HTERT RPE-1 (cell line): Measurements from ENCODE around the gene TFPT.
"Not testable (repeated sequence)": the region's sequence is repeated elsewhere in the genome, so short reads cannot be mapped to it uniquely, and the experiment has no call there.

Experiments
- in situ Hi-C: fragments of 300-500 bp; cut with MboI; formaldehyde crosslinking; loops from 4 replicates; pipeline ENCODE4 v1.14.3; 2020; ENCODE audit warnings: low sequenced_read_pairs

The TFPT gene

GRCh38 chr19:54124393-54124792 is 8.9 kb upstream of the TFPT start:
- in situ Hi-C loops = no loop called here

- in situ Hi-C loops = no loop called here
Measured at GRCh38 chr19:54123682-54124081, 8.2 kb upstream of the TFPT start.

DNA sequence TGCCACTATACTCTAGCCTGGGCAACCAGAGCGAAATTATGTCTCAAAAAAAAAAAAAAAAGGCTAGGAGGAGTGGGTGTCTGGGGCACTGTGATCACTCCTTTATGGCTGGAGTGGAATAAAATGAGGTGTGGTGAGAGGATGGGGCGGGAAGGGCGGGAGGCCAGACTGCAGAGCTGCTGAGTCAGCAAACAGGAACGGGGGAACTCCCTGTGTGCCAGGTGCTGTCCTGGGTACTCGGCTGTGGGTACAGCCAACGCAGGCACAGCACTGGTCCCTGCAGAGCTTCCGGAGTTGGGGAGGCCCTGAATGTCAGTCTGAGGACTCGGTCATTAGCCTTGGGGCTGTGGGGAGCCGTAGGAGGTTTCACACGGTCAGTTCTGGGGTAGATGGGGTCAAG is 5.8 kb upstream of the TFPT start:
- in situ Hi-C loops = no loop called here

DNA sequence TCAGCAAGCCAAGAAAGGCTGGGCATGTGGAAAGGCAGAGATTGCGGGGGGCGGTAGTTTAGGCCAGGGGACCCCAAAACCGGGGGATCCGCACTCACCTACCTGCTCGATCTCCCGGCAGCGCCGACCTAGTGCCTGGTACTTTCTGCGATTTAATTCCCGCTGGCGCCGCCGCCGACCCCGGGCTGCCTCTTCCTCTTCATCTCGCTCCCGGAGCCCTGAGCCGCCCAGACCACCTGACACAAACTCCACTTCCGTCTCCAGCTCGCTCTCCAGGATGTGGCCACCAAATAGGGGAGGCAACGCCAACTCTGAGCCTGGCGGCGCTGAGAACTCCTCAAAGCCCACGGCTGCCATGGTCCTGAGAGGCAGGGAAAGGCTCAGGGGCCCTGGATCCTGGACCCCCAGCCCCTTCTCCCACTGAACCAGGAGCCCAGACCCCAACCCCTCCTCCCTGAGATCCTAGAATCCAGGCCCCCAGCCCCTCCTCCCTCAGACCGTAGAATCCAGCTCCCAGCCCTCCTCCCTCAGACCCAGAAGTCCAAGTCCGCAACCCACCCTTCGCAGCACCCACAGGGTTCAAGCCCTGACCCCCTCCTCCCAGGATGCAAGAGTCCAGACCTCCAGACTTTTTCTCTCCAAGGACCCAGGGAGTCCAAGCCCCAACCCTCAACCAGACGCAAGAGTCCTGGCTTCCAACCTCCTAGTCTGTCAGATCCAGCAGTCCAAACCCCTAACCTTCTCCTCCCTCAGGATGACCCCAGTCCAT is 933 bp downstream of the TFPT start:
- in situ Hi-C loops = no loop called here

DNA sequence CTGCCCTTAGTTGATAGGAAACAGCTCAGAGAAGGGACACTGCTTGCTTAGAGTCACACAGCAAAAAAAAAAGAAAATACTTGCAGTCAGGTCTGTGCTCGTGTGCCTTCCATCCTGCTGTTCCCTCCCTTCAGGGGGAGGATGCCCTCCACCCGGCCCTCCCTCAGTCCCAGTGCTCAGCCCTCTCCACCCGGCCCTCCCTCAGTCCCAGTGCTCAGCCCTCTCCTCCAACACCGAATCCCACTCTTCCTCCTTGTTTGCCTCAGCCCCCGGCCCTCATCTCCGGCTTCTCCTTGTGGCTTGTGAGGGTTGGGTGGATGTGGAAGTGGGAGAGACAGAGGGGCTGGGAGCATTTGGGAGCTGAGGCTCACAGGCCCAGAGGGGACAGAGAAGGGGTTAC is 5.8 kb downstream of the TFPT start:
- in situ Hi-C loops = no loop called here

DNA sequence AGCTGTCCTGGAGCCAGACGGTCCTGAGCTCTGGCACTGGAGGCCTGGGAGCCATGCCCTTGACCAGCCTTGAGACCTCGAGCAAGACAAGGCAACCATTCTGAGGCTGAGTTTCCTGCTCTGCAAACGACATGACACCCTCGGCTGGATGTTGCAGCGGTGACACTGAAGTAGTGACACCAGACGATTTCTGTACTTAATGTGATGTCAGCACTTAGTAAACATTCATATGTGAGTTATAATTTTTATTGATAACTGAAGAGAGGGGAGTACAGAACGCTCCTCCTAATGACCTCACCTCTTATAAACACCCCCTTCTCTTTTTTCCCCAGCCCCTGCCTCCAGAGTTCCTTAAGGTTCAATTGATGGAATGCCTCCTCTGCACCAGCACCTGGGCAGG is 7.0 kb downstream of the TFPT start:
- in situ Hi-C loops = no loop called here

GRCh38 chr19:54107876-54108490 is 7.5 kb downstream of the TFPT start:
- in situ Hi-C loops = no loop called here

GRCh38 chr19:54106716-54107115 is 8.7 kb downstream of the TFPT start:
- in situ Hi-C loops = no loop called here

DNA sequence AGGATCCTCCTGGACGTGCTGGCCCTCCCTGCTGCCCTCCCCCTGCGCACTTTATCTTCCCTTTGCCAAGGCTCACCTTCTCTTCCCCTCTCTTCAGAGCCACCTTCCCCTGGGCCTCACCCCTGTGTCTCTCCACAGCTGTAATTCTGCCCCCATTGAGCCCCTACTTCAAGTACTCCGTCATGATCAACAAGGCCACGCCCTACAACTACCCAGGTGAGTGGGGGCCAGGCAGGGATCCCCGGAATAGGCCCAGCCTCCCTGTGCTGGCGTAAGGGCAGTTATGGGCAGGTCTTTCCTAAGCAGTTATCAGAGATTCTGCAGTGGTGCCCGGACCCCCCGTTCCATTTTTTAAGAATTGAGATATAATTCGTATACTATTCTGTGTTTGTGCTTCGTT is 9.7 kb downstream of the TFPT start:
- in situ Hi-C loops = no loop called here

GRCh38 chr19:54104998-54105715 is 10.3 kb downstream of the TFPT start:
- in situ Hi-C loops = no loop called here

GRCh38 chr19:54102421-54103169 is 12.9 kb downstream of the TFPT start, which contains the start of gene NDUFA3:
TSS of gene NDUFA3 (plus strand) at chr19:54102855. CDS start at chr19:54102879, 24 bp downstream.
- in situ Hi-C loops = no loop called here

DNA sequence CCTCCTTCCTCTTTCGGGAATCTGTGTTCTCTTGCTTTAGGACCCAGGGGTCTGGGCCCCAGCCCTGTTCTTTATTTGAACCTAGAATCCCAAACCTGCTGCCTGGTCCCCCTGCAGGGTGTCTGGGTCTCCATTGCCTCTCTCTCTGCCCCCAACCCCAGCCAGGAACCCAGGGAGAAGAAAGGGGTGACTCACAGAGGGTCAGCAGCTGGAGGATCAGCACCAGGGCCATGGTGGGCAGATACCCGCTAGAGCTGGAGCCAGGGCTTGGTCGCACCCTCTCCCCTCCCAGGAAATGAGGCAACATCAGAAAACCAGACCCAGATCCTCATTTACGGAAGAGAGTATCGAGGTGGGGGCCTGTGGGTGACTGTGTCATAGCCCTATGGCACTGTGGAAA is 14.9 kb downstream of the TFPT start, which contains the start of gene OSCAR:
Gene OSCAR, minus strand, starts transcription at position 243 of the 400 bp plus-strand sequence. Its CDS starts 11 bp downstream, at position 232.
- in situ Hi-C loops = no loop called here

DNA sequence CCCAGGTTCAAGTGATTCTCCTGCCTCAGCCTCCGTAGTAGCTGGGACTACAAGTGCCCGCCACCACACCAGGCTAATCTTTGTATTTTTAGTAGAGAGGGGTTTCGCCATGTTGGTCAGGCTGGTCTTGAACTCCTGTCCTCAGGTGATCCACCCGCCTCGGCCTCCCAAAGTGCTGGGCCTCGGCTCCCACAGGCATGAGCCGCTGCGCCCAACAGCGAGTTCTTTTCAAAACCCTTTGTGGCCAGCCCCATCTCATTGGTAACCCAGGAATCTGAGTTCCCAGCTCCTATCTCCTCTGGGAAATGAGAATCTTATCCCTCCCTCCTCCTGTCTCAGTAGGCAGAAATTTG is 15.6 kb downstream of the TFPT start:
- in situ Hi-C loops = not testable (repeated sequence)

- in situ Hi-C loops = no loop called here
Measured at GRCh38 chr19:54099190-54099902, 16.1 kb downstream of the TFPT start.

GRCh38 chr19:54096617-54097106 is 18.8 kb downstream of the TFPT start:
- in situ Hi-C loops = no loop called here

DNA sequence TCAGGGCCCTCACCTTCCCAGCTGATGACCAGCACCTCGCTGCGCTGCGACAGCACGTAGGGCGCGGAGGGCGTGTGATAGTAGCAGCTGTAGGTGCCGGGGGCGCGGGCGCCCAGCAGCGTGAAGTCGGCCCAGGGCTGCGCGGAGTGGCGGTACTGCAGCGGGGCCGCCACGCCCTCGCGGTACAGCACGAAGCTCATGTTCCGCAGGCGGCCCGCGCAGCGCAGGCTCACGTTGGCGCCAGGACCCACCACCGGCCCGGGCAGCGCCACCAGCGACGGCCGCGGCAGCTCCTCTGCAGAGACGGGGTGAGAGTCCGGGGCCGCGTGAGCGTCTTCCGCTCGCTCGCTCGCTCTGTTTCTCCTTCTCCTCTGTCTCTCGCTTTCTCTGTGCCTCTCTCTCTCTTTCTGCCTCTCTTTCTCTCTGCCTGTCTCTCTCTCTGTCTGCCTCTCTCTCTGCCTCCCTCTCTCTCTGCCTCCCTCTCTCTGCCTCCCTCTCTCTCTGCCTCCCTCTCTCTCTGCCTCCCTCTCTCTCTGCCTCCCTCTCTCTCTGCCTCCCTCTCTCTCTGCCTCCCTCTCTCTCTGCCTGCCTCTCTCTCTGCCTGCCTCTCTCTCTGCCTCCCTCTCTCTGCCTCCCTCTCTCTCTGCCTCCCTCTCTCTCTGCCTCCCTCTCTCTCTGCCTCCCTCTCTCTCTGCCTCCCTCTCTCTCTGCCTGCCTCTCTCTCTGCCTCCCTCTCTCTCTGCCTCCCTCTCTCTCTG is 19.4 kb downstream of the TFPT start:
- in situ Hi-C loops = not testable (repeated sequence)

GRCh38 chr19:54095136-54095858 is 20.2 kb downstream of the TFPT start:
- in situ Hi-C loops = no loop called here

- in situ Hi-C loops = no loop called here
Measured at GRCh38 chr19:54094426-54095000, 20.9 kb downstream of the TFPT start.

DNA sequence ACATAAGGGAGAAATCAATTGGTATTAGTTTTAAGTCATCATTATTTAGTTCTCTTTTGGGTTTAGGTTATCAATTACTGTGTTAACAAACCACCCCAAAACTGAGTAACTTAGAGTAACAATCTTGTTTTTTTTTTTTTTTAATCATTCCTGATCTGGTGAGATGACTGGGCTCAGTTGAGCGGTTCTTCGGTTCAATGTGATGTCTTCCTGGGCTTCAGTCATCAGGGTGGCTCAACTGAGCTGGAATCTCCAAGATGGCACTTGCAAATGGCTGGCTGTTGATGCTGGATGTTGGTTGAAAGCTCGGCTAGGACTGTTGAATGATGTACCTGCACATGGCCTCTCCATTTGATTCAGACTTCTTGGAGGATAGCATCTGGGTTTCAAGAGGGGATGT is 31.0 kb downstream of the TFPT start:
- in situ Hi-C loops = no loop called here
